NCI-H82 treated with DMSO at 0.1 percent for 48 hours (cell line): Measurements from ENCODE around the gene MMP28.

Source experiments
- DNase-seq: peaks from one replicate; lab custom pipeline; 2025; ENCODE audit not compliant: unreplicated experiment; lab: John Stamatoyannopoulos, UW

The MMP28 gene

DNA sequence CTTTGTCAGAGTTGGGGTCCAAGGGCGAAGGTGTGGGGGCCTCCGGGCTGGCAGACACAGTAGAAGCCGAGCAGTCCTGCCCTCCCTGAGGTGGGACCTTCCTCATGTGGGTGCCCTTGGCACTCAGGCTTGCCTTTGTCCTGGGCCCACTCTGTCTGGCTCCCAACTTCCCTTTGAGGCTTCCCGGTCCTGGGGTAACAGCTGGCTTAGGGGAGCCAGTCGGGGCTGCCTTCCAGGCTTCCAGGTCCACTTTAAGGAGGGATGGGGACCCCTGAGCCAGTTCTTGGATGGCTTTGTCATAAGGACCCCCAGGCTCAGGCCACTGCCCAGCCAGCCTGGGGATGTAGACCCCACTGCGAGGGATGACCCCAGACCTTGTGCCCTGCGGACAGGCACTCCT is 50.2 kb downstream of the MMP28 start:
- no peak for DNase-seq

DNA sequence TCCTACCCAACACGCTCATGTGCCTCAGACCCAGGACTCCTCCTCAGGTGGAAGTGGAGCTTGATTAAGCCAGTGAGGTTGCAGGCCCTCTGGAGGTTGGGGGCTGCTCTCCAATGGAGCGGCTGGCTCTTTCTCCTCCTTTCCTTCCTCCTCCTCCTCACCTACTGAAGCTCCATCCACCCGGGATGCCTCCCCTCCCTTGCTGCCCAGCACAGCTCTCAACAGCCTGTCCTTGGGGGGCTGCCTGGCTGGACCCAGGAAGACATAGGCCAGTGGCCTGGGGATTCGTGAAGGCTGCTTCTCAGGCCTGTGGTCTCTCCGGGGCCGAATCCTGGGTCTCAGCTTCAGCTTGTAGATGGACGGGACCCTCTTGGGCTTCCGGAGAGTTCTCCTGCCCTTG is 50.6 kb downstream of the MMP28 start:
- no peak for DNase-seq

DNA sequence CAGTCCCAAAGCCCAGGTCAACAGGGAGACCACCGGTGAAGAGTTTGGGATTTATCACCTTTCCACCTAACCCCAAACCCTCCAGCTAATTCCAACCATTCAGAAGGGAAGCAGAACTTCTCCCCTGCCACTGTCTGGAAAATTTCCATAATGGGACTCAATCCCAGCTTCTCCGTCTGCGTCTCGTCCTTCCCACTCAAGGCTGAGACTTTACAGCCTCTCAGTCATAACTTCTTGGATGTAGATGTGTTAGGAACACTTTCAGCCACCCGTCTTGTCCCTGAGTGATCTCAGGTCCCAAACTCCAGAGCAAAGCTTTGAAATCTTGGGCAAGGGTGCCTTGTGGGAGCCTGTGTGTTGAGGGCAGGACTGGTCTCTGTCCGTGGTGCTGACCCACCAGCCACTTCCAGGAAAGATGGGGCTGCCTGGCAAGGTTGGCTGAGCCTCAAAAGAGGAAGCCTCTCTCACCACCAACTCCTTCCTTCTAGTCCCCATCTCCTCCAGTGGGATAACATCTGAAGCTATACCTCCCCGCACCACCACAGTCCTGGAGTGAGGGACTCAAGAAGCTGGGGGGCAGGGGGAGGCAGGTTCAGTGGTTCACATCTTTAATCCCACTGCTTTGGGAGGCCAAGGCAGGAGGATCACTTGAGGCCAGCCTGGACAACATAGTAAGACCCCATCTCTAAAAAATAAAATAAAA is 51.7 kb downstream of the MMP28 start:
- no peak for DNase-seq

DNA sequence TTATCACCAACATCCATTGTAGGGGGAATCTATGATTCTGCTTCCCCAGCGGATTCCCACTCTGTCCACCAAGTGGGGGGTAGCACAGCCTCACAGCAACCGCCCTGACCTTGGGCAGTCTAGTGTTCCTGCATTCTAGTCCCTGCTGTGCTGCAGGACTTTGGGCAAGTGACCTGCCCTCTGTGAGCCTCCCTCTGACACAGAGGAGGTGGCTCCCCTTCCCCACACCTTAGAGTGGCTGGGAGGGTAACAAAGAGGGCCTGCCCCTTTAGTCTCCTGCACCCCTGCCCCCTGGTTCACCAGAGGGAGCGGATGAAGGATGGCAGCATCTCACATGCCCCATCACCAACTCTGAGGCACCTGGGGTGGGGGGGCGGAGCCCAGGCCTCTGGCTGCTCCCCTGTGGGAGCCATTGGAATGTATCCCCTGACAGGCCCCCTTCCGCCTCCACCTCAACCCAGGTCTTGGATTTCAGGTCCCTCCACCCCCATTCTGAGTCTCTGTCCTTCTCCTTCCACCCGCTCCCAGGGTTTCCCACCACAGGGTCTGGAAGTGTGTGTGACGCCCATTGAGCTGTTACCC is 52.5 kb downstream of the MMP28 start:
- no peak for DNase-seq

DNA sequence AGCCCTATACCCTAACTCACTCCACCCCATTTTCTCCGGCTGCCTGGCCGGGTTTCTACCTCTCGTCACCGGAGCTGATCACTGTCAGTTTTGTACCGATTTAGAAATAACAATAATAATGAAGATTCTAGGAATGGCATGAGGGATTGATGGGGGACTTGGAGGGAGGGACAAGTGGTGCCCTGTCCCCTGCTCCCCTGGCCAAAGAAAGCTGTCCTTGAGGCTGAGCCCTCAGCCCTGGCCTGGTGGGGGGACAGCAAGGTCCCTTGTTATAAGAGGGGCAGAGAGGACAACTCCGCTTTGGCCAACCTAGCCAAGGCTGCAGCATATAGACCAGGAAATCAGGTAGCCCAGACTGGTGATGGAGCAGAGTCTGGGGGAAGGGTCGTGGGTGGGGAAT is 52.9 kb downstream of the MMP28 start:
- no peak for DNase-seq

DNA sequence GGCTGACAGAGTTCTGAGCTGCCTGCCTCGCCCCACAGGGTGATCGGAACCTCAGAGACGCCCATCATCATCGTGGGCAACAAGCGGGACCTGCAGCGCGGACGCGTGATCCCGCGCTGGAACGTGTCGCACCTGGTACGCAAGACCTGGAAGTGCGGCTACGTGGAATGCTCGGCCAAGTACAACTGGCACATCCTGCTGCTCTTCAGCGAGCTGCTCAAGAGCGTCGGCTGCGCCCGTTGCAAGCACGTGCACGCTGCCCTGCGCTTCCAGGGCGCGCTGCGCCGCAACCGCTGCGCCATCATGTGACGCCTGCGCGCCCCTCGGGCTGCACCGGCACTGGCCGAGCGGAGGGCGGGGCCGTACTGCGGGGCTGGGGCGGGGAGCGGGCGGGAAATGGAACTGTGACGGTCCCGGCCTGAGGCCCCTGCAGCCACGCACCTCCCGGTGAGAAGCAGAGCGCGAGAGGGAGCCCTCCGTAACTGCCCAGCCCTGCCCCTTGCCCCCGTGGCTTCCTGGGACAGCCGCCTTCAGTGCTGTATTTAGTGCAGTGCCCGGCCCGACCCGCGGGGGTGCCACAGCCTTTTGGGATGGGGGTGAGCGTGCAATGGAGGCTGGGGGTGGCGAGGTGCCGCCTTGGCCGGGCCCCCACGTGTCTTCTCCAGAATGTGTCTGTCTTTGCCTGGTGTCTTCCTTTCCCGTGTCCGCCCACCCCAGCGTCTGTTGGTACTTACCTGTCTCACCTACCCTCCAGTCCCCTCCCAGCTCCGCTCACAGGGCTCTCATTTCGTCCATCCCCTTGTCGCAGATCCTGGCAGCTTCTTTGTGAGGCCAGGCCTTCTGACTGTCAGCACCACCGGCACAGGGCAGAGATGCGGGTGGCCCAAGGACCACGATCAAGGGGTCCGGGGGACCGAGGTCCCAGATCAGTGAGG is 54.2 kb downstream of the MMP28 start:
- no peak for DNase-seq

DNA sequence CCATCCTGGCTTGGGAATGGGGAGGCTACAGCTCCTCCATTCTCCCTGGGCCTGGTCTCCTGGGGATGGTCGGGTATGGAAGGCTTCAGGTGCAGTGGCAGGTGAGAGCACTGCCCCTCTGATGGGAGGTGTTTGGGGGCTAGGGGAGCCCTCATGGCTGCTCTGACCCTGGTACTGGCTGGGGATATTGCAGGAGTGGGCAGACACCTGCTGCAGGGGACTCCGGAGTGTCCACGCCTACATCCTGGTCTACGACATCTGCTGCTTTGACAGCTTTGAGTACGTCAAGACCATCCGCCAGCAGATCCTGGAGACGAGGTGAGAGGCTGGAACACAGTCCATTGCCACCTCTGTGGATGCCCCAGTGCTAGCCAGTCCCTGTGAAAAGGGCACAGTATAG is 55.2 kb downstream of the MMP28 start:
- no peak for DNase-seq

DNA sequence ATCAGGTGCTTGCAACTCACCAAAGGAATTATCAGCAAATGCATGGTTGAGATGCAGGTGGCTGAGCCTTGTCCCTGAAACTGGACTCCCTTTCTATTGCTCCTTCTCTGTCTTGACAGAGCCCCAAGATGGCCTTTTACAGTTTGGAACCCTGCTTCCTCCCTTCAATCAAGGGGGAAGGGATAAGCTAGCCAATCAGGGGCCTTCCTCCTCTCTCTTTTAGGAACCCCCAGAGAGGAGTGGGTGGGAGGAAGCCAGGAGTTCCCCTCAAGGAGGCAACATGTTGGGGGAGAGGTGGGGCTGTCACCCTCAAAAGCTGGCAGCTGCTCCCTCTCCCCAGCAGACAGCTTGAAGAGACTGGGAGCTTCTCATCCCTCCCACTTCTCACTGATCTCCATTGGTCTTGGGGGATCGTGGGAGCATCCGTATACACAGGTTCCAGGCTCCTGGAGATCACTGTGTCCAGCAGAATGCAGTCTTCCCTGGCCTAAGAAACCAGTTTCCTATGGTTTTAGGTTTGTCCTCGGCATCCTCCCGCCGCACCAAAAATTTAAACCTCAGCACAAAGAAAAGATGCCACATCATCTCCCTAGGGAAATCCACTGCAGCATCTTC is 56.8 kb downstream of the MMP28 start:
- DNase-seq = no peak

DNA sequence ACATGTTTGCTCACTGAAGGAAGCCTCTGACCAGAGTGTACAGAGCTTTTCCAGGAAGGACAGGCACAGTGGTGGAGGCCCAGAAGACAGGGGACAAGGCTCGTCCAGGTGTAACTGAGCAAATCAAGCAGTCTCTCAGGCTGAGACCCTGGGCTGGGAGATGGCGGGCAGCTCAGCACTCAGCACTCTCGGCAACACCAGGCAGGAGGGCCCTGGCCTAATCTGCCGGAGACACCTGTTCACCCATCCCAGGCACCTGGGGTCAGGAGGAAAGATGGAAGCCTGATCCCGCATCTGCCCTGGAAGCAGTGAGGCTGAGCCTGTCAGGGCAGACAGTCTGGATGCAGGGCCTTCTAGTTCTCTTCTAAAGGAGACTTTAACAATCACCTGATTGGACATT is 59.2 kb downstream of the MMP28 start:
- no peak for DNase-seq

DNA sequence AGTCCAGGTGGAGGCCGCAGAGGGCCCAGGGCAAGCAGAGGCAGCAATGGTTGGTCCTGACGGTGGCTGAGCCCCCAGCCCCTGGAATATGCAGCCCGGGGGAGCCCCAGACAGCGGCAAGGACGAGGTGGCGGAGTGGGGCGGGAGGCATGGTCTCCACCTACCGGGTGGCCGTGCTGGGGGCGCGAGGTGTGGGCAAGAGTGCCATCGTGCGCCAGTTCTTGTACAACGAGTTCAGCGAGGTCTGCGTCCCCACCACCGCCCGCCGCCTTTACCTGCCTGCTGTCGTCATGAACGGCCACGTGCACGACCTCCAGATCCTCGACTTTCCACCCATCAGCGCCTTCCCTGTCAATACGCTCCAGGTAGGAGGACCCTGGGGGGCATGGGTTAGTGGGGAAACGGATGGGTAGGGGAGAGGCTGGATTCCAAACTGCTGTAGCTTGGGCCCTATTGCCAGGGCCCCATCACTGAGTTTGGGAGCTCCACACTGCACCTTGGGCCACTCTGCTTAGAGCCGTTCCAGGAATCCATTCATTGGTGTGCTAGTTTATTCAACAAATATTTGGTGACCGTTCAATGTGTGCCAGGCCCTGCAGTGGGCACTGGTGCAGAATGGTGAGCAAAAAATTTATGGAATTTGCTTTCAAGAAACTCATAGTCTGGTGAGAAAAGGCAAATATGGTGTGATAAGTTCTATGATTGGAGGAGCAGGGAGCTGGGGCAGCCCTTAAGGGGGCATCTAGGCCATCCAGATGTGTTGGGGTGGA is 60.2 kb downstream of the MMP28 start:
- no peak for DNase-seq

DNA sequence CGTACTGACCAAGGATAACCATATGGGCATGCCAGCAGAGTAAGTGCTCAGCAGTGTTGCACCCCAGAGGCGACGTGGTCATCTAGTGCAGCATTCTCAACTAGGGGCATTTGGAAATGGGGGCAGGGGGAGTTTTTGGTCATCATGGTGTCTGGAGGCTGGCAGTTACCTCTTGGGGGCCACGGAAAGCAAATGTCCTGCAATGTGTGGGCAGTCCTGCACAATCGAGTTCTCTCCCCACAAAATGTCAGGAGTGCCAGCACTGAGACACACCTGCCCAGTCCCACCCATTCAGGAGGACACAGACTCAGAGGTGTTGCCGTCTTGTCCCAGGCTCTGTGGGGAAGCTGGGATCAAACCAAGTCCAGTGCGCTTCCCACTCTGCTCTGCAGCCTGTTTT is 61.0 kb downstream of the MMP28 start:
- DNase-seq = no peak

DNA sequence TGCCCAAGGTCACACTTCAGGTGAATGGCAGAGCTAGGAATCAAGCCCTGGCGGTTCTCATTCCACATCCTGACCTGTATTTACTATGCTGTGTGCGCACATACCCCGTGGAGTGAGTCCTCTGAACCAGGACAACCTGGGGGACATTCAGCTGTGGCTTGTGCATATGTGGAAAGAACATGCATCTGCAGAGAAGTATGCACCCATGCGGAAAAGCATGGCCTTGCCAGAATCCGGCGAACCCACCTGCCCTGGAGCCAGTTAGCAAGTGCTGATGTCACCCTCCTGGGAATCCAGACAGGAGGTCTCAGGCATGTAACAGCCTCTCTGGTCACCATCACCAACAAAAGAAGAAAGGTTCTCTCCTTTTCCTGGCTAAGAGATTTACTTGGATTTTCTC is 62.1 kb downstream of the MMP28 start:
- DNase-seq = no peak

DNA sequence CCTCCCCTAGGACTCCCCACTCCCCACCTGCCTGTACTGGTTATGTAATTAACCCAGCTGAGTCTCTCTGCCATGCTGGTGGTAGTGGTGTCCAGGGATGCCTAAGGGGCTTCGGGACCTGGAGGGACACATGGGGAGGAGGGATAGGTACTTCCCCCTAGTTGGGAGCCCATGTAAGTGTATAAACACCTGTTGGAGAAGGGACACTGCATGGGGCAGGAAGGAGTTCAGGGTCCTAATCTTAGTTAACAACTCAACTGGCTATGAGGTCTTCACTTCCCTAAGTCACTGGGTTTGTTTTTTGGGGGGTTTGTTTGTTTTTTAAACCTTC is 62.7 kb downstream of the MMP28 start:
- DNase-seq = no peak

DNA sequence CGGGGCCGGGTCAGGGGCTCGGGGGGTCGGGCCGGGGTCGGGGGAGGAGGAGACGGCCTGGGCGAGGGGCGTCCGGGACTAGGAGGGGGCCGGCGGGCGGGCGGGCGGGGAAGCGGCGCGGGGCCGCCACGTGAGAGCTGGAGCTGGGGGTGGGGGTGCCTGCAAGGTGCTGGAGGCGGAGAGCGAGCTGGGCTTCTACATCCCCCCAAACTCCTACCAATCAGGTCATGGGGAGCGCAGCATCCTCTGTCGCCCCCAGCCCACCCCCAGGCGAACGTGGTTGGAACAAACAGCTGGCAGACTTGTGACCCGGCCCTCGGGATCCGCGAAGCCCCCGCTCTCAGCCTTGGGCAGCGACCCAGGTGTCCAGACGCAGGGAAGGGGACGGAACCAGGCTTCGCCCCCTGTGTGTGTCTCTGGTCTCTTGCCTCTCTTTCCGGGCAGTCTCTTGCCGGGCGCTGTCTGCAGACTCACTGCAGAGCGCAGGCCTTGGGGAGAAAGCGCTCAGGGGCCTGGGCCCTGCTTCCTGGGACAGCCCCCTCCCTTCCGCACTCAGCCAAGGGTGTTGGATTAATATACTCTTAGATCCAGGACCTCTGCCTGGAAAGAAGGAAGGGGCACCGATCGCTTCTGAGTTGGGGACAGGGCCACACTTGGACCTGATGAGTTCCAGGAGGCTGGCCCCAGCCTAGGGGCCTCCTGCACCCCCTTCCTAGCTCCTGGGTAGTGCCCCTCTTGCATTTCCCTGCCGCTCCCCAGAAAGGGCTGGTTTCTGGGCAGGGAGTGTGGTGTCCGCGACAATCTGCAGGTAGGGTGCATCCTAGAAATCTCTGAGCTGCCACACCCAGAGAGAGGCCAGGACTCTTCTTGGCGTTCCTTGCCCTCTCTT is 63.3 kb downstream of the MMP28 start:
- no peak for DNase-seq

DNA sequence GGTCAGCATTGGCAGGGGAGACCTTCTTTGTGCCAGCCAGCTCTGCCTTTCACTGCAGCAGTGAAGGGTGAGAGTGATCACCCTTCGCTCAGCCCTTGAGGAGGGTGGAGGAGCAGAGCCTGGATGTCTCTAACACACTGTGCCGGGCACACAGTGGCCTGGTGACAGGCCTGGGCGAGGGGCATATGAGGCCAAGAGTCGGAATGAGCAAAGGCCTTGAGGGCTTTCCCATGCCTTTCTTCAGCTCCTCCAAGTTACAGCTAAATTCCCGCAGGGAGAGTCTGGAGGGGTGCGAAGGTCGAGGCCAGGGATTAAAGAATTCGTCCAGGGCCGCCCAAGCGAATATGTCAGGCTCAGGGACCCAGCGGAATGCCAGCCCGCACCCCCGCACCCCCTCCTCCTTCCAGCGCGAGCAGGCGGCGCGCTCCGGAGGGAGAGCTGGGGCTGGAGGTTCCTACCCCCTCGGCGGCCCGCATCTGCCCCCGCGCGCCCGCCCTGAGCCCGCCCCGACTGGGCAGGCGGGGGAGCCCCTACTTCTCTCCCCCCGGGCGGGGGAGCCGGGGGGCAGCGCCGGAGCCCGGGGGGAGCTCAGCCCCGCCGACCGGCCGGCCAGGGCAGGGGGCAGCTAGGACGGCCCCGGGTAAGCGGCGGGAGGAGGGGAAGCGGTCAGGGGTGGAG is 64.1 kb downstream of the MMP28 start, which contains the start of gene RASL10B:
Gene RASL10B (plus strand): TSS at position 401 of the 678 bp plus-strand sequence. CDS start 3,546 bp downstream, outside the sequence.
- DNase-seq = peak; percentile 47

DNA sequence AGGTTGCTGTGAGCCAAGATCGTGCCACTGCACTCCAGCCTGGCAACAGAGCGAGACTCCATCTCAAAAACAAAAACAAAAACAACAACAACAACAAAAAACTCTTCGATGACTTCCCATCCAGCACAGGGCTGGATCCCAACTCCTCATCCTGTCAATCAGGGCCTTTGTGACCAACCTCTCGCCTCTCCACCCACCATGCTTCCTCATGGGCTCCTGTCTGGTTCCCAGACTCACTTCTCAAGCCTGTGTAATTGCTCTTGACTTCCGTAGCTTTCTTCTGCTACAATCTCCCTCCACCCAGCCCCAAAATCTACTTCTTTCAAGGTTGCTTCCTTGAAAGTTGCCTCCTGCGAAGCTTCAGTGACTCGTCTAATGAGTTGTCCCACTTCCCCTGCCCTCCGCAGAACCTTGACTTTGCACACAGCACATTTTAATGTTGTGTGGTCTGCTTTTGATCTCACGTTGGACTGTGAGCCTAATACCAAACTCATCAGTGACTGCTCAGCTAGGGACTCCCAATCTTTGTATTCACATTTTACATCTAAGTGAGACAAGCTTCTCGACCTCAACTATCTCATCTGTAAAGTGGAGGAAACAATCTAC is 64.9 kb downstream of the MMP28 start:
- DNase-seq = no peak

DNA sequence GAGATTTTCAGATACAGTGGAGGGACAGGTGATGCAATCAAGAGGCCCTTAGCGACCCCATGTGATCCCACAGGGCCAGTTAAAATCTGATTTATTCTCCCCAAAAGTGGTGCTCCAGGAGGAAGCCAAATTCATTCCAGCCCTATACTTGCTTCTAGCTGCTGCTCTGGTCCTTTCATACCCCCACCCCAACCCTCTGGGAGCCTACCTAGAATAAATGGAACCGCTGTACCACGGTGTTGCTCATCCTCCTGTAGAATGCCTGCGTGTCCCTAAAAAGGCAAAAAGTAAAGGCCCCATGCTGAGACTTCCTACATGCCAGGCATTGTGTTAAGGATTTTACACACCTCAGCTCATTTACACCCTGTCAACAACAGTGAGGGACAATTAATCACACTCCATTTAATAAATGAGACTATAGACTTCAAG is 66.0 kb downstream of the MMP28 start:
- DNase-seq = no peak

DNA sequence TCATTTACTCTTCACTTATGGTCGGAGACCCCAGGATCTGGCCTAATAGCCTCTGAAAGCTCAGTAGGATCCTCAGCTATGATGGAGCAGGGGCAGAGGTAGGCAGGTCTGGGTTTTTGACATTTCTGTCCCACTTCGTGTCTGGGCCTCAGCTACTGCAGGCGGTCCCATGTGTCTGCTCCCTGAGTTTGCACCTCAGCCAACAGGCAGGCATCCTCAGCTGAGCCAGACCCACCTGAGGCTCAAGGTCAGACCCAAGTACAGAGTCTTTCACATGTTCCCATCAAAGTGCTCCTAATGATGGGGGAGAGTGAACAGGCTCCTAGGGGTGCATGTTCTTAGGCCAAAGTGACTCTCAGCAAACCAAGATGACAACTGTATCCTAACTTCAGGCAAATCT is 66.9 kb downstream of the MMP28 start:
- DNase-seq = no peak

DNA sequence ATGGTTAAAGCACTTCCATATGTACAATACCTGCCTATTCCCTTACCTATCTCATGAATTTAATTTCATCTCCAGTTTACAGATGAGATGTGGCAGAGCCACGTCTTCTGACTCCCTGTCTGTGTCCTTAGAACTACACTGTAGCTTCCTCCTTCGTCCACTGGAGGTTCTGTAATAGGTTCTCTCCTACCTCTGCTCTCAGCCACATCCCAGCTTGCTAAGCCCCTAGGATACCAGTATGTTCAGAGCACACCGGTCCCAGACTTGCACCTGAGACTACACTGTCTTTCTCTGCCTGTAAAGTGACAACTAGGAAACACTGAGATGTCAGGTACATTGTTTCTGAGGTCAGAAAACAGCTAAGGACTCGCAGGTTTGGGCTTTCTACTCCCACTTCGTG is 67.8 kb downstream of the MMP28 start:
- DNase-seq = no peak
